Left ventricle myocardium inferior (tissue), 1 donor: ENCODE data around the gene PKD1L1. TPM values are rescaled to one million over a fixed set of nuclear protein-coding genes. Genes with fewer than 3 reads are reported as not detected.
A peak's percentile ranks its signal among the peaks of the same experiment; 100 is the strongest.

Experiments
- DNase-seq: peaks from one replicate; pipeline ENCODE4 v3.0.0-alpha.2; 2020
- H3K27ac ChIP-seq: fragments of 200-600 bp; replicated peaks from 2 replicates; pipeline ENCODE4 v1.8.0; 2021
- H3K27me3 ChIP-seq: fragments of 200-600 bp; 2 replicates; pipeline ENCODE4 v1.8.0; 2021; ENCODE audit warnings: low read depth
- H3K36me3 ChIP-seq: fragments of 200-600 bp; 2 replicates; pipeline ENCODE4 v1.8.0; 2021
- H3K4me1 ChIP-seq: fragments of 200-600 bp; 2 replicates; pipeline ENCODE4 v1.8.0; 2021
- H3K4me3 ChIP-seq: fragments of 200-600 bp; 2 replicates; pipeline ENCODE4 v1.8.0; 2021; ENCODE audit warnings: mild to moderate bottlenecking, moderate library complexity
- H3K9me3 ChIP-seq: fragments of 200-600 bp; replicated peaks from 2 replicates; pipeline ENCODE4 v1.8.0; 2021
- CTCF ChIP-seq: fragments of 200-600 bp; IDR thresholded peaks from 2 replicates; pipeline ENCODE4 v1.8.0; 2021; ENCODE audit warnings: antibody characterized with exemption, mild to moderate bottlenecking, borderline replicate concordance
- intact Hi-C: fragments of 100-400 bp; cut with micrococcal nuclease; formaldehyde crosslinking; loops from one replicate; pipeline ENCODE4 v1.11.0; 2022
- total RNA-seq: library from RNA; stranded (reverse); fragmentation: NEBNext Ultra II Directional; extraction: Animal tissue kit (Norgen Biotek cat#: 25700); gene quantifications from one replicate; pipeline ENCODE4 v1.2.1, GENCODE V29; 2021
- donor health status: DM: no; HTN: yes; CAD: no; lungs with severe emphysema.

Gene PKD1L1
- total RNA-seq, 1 donor from 2014 or later: 1.5 TPM

DNA sequence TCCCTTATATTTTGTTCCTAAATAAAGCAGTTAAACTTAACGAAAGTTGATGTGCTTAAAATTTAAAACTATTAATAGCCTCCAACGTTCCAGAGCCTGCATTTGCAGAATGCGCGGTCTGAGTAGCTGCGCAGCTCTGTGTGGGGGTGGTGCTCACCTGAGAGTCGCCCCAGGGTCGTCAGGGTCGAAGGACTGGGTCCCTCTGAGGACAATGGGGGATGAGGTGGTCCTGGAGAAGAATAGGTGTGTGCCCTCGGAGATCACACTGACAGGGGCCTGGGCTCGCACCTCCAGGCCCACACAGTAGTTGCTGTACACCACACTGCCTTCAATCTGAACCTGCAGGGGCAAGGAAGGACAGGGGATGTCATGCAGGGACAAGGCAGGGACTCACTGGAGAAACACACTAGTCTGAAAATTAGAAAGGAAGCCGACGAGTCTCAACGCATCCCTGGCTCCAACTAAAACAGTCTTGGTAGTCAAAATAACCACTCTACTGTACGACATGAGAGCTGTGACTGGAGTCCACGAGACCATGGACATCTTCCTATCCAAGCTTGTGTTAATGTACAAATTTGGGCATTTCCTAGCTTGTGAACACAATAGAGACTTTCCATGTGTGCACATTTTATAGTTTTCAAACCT lies 54.4 kb downstream of the PKD1L1 start:
- H3K27me3 ChIP-seq: no peaks in the 10 kb centered on the region
- H3K4me3 ChIP-seq: no peak overlapping the region
- no peak for DNase-seq
- no peaks in the 10 kb centered on the region for H3K9me3 ChIP-seq
- TF ChIP-seq CTCF: no peak
- intact Hi-C loops: no loop called here
- no peak overlapping the region for H3K27ac ChIP-seq
- peaks cover 16% of the 10 kb centered on the region for H3K36me3 ChIP-seq
- H3K4me1 ChIP-seq: peaks cover 11% of the 10 kb centered on the region

DNA sequence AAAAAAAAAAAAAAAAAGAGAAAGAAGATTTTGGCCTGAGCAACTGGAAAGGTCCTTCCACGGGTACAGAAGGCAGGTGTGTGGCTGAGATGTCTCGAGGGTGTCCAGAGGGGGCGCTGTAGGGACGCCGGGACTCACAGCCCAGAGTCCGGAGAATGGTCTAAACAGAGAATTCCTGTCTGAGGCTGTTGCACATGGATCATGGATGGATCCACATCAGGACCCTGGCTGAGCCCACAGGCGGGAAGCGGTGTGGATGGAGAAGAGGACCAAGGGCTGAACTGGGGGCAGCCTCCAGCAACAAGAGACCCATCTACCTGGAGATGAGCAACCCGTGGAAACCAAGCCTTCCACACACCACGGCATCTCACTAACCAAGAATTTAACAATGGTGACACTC lies 55.0 kb downstream of the PKD1L1 start:
- Histone ChIP-seq H3K36me3 (peaks cover 16% of the 10 kb centered on the region), H3K4me1 (peaks cover 11% of the 10 kb centered on the region), H3K27me3 (no peaks in the 10 kb centered on the region), H3K9me3 (no peaks in the 10 kb centered on the region), H3K4me3 (no peak overlapping the region), H3K27ac (no peak overlapping the region)
- no peak for DNase-seq
- TF ChIP-seq CTCF: peak; percentile 13
- intact Hi-C loops: no loop called here

DNA sequence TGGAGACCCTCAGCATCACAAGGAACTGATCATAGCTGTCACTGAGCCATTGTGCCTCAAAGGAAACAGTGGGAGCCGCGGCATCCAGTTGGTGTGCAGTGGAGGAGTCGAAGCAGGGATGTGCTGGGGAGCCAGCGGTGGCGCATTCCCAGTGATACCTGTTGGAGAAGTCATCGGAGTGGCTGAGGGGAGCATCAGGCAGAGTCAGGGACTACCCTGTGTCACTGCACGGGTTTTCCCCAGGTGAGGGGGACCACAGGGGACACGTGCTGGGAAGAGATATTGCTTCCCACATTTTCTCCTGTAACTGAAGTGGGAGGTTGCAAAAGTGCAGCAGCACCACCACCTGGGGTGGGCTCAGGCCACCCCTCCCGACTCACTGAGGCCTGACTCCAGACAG lies 57.7 kb downstream of the PKD1L1 start:
- TF ChIP-seq CTCF: no peak
- intact Hi-C loops: no loop called here
- peaks cover 13% of the 10 kb centered on the region for H3K36me3 ChIP-seq

GRCh38 chr7:47890125-47890524 lies 58.1 kb downstream of the PKD1L1 start:
- H3K4me1 ChIP-seq: peaks cover 20% of the 10 kb centered on the region
- H3K4me3 ChIP-seq: no peak overlapping the region
- intact Hi-C loops: no loop called here
- no peak for TF ChIP-seq CTCF
- H3K36me3 ChIP-seq: peaks cover 15% of the 10 kb centered on the region
- no peak for DNase-seq
- no peaks in the 10 kb centered on the region for H3K9me3 ChIP-seq
- H3K27me3 ChIP-seq: no peaks in the 10 kb centered on the region
- peak overlapping the region; percentile 11 for H3K27ac ChIP-seq

More for the DNA sequence above, 57.7 kb downstream of the PKD1L1 start:
- no peaks in the 10 kb centered on the region for H3K27me3 ChIP-seq
- no peak overlapping the region for H3K27ac ChIP-seq
- peaks cover 20% of the 10 kb centered on the region for H3K4me1 ChIP-seq
- DNase-seq: no peak
- H3K9me3 ChIP-seq: no peaks in the 10 kb centered on the region
- H3K4me3 ChIP-seq: no peak overlapping the region

GRCh38 chr7:47889723-47890122 lies 58.5 kb downstream of the PKD1L1 start:
- H3K4me3 ChIP-seq: no peak overlapping the region
- no peak for TF ChIP-seq CTCF
- DNase-seq: no peak
- H3K9me3 ChIP-seq: no peaks in the 10 kb centered on the region
- peaks cover 20% of the 10 kb centered on the region for H3K4me1 ChIP-seq
- H3K36me3 ChIP-seq: peaks cover 15% of the 10 kb centered on the region
- H3K27ac ChIP-seq: peak overlapping the region; percentile 11
- H3K27me3 ChIP-seq: no peaks in the 10 kb centered on the region
- intact Hi-C loops: no loop called here
